NCI-H748 (cell line): ENCODE results near the gene PEMT.

ENCODE experiments used
- DNase-seq: peaks from one replicate; lab custom pipeline; 2025; ENCODE audit not compliant: unreplicated experiment; lab: John Stamatoyannopoulos, UW

Gene PEMT

GRCh38 chr17:17538417-17539391, 52.8 kb downstream of the PEMT start:
- peak; percentile 99 for DNase-seq

DNA sequence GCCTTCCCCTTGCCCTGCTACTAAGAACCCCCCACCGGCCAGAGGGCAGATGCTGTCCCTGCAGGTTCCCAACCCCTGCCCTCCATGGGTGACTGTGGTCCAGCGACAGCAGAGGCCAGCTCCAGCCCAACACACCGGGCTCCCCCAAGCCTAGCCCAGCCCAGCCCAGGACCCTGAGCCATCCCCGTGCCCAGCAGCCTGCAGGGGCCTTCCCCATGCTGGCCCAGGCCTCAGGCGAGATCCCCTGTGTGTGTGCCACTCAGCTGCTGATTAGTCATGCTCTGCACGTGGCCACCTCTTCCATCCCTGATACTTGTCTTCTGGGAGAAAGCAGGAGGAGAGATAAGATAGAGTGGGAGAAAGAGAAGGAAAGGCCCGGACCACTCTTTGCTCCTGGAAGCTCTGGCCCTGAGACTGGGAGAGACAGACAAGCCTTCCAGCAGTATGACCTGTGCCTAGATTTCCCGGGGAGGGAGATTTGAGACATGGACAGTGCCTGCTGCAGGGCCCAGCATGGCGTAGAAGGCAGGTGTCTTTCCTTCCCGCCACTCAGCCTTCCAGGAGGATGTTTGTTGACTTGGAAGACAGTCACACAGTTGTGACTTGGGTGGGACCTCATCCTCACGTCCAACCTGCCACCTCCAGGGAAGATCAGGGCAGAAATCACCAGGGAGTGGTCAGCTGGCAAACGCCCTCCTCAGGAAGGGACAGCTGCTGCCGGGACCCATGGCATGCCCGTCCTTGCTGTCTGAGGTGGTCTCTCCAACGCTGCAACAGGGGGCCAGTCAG, 54.0 kb downstream of the PEMT start:
- no peak for DNase-seq

- DNase-seq: no peak
Observed at GRCh38 chr17:17536702-17537101, 54.8 kb downstream of the PEMT start.

- no peak for DNase-seq
Observed at GRCh38 chr17:17535957-17536356, 55.6 kb downstream of the PEMT start.

GRCh38 chr17:17533901-17534441, 57.5 kb downstream of the PEMT start:
- DNase-seq: peak; percentile 92

GRCh38 chr17:17532991-17533390, 58.5 kb downstream of the PEMT start:
- no peak for DNase-seq

DNA sequence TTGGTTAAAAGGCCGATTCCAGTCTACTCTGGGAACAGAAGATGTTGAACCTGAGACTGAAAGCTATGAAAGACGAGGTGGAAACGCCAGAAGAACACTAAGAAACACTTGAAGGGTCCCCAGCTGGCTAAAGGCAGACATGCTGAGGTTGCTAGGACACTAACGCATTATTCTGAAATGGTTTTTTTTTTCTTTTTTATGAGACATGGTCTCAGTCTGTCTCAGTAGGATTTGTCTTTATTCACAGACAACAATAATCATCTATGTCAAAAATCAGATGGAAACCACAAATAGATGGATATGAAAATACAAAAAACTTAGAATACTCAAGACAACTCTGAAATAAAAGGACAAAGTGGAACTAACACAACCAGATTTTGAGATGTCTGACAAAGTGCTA, 60.4 kb downstream of the PEMT start:
- DNase-seq: no peak

DNA sequence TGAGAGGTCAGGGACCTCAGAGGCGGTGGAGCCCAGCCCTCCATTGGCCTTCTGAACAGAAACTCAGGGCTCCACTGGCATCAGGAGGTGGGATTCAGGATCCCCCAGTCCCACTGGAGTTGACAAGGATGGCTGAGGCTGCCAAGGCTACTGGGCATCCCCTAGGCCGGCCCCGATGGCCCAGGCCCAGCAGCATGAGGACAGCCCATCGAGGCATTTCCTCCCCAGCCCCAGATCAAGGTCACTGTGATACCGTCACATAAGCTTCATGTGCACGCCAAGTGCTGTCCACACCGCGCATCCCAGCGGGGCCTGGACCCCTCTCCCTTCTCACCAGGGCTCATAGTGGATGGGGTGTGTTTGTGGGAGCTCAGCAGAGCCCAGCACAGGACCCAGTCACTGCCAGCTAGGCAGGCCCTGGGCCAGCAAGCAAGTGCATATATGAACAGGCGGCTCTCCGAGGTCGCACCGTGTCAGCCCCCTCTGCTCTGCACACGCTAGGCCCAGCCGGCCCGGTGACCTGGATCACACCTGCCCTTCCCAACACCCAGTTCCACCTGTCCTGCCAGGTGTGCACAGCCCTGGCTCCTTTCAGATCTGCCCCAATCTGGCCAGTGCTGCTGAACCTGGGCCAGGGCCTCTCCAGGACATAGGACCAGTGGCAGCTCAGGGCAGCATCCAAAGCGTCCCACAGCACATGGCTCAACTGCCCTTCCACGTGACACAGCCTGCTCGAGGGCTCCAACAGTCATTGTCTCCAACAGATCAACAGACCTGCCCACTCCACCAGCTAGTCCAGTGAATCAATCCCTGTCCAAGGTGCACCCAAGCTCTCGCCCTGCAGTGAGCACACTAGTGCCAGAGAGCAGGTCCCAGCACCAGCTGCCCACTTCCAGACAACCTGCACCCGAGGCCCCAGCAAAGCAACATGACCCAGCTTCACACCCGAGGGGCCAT, 62.5 kb downstream of the PEMT start:
- DNase-seq: no peak

DNA sequence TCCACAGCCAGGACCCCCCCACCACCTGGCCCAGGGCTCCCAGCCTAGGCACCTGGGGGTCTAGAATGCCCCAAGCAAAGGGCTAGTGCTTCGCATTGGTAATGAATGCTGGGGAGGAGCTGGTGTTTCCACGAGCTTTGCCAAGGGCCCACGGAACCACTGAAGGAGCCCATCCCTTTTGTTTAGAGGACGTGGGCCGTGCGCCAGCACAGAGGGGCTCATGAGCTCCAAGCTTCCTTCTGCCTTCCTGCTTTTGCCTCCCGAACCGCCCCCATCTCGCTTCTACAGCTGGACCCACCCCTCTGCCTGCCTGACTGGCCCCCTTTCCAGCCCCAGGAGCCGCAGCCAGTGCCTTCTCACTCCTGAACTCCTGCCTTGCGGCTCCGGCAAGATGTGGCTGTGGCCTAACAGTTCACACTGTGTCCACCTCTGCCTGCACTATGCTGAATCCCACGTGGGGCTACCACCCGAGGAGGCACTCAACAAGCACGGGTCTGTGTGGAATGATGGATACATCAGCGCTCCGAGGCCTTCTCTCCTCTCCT, 63.5 kb downstream of the PEMT start:
- DNase-seq: no peak

DNA sequence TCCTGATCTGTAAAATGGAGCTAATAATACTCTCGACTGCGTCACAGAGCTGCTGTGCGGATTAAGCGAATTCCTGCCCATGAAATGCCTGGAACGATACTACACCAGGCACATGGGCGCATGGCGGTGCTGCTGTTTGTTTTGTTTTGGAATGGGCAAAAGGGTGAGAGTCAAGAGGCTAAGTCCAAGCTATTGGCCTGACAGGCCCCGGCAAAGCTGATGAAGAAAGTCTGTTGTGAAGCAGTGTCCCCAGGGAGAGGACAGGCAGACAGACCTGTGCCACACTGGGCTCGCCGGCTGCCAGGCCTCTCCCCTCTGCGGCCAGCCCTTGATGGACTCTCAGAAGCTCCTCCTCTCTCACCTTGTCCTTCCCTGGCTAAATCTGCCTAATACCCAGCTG, 64.0 kb downstream of the PEMT start:
- no peak for DNase-seq

GRCh38 chr17:17526369-17526768, 65.1 kb downstream of the PEMT start:
- DNase-seq: no peak

- DNase-seq: no peak
Observed at GRCh38 chr17:17525956-17526355, 65.6 kb downstream of the PEMT start.

- DNase-seq: no peak
Observed at GRCh38 chr17:17525311-17525710, 66.2 kb downstream of the PEMT start.

DNA sequence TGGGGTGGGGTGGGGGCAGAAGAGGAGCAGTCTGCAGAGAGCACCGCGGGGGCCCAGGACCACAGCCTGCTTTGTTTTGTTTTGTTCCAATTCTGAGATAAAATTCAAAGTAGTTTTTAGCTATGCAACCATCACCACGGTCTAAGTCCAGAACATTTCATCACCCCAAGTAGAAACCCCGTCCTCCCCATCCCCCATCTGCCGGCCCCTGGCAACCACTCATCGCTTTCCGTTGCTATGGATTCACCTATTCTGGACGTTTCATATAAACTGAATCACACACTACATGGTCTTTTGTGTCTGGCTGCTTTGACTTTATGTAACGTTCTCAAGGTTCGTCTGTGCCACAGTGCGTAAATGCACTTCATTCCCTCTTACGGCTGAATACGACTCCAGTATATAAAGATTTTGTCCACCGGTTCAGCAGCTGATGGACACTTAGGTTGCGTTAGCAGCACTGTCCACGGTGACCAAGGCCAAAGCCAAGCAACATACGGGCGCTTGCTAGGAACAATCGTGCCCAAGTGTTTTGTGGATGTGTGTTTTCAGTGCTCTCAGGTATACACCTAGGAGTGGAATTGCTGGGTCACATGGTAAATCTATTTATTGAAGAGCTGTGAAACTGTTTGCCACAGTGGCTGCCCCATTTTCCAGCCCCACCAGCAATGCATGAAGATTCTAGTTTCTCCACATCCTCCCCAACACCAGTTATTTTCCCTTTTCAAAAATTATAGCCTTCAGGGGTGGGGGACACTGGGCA, 67.6 kb downstream of the PEMT start:
- DNase-seq: no peak

- DNase-seq: peak; percentile 30
Observed at GRCh38 chr17:17523001-17523730, 68.3 kb downstream of the PEMT start.

DNA sequence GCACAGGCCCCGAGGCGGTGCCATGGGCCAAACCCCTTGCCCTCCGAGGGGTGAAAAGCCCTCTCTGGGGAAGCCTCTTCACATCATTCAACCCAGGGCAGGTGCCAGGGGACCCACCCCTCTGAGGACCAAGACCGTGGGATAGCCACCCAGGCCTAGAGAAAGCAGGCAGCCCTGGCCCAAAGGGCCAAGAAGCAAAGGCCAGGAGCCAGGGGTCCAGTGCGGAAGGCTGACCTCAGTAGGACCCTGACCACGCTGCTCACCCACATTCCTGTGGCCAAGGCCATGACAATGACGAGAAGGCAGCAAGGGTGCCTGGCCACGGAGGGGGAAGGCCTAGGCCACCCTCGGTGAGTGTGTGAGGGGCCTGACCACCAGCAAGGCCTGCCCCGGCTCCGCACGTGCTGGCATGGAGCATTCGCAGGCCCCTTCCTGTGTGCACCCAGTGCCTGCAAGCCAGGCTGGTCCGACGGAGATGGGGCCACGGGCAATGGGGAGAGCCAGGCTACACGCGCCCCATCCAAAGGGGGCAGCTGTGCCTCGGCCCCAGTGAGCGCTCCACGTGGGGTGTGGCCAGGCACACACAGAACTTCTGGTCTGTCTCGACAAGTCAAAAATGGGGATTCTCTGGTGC, 70.8 kb downstream of the PEMT start:
- DNase-seq: no peak

DNA sequence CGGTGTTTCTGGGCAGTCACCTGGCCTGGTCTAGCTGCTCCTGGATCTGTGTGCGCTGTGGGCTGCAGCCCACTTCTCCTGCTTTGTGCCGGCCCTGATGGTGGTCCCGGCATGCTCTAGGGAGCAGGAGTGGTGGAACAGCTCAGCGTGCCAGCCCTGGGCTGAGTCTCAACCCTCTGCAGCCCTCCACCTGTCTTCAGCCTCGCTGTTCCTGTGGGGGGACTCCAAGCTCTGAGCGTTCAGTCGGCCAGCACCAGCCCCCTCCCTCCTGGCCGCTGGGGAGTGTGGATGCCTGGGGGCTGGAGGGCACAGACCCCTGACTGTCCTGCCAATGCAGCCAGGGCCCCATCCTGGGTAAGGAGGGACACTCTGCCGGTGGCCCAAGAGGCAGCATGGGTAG, 71.6 kb downstream of the PEMT start:
- DNase-seq: no peak

- DNase-seq: no peak
Observed at GRCh38 chr17:17518951-17519350, 72.6 kb downstream of the PEMT start.
